AG10803 (cell line): ENCODE results near the gene PDP2.

Experiments
- DNase-seq: peaks from one replicate; pipeline ENCODE4 v3.0.0; 2010; ENCODE audit warnings: low read depth
- H3K4me3 ChIP-seq: 2 replicates; pipeline ENCODE4 v1.5.1; 2011; ENCODE audit warnings: mild to moderate bottlenecking, low read length, control low read depth
- CTCF ChIP-seq: conservative IDR thresholded peaks from 2 replicates; pipeline ENCODE4 v1.5.1; 2011; ENCODE audit warnings: mild to moderate bottlenecking, low read length, control low read depth, inconsistent platforms

Gene PDP2

GRCh38 chr16:66880288-66881013 lies at the start of gene PDP2:
Gene PDP2, plus strand, starts transcription at chr16:66880515. Its CDS starts 3,770 bp downstream, at chr16:66884285.
- TF ChIP-seq CTCF = no peak
- DNase-seq = peak; percentile 94
- H3K4me3 ChIP-seq = peak within 1 kb of the TSS; percentile 89

GRCh38 chr16:66832190-66832589 lies 48.1 kb upstream of the PDP2 start:
- TF ChIP-seq CTCF = no peak
- DNase-seq = no peak
- no peak overlapping the region for H3K4me3 ChIP-seq

- no peak overlapping the region for H3K4me3 ChIP-seq
- TF ChIP-seq CTCF = no peak
- DNase-seq = peak; percentile 35
These were observed 47.5 kb upstream of the PDP2 start for GRCh38 chr16:66832661-66833305.

- no peak for DNase-seq
- H3K4me3 ChIP-seq = no peak overlapping the region
- no peak for TF ChIP-seq CTCF
These were observed 45.6 kb upstream of the PDP2 start for GRCh38 chr16:66834746-66835145.

- no peak overlapping the region for H3K4me3 ChIP-seq
- no peak for TF ChIP-seq CTCF
- no peak for DNase-seq
These were observed 39.4 kb upstream of the PDP2 start for GRCh38 chr16:66840883-66841282.

- no peak for TF ChIP-seq CTCF
- DNase-seq = no peak
- no peak overlapping the region for H3K4me3 ChIP-seq
These were observed 38.9 kb upstream of the PDP2 start for GRCh38 chr16:66841366-66841765.

GRCh38 chr16:66842765-66843164 lies 37.5 kb upstream of the PDP2 start:
- no peak overlapping the region for H3K4me3 ChIP-seq
- DNase-seq = no peak
- TF ChIP-seq CTCF = no peak
